DMS79 treated with DMSO at 0.1 percent for 48 hours (cell line): ENCODE results near the gene PIAS4.

Experiments used
- DNase-seq: peaks from one replicate; lab custom pipeline; 2025; lab: John Stamatoyannopoulos, UW

The PIAS4 gene

GRCh38 chr19:4042731-4043082 is 35.2 kb downstream of the PIAS4 start:
- DNase-seq, result no peak

GRCh38 chr19:4043401-4043800 is 35.9 kb downstream of the PIAS4 start:
- DNase-seq, result no peak

- DNase-seq, result no peak
These were observed 36.6 kb downstream of the PIAS4 start for GRCh38 chr19:4043966-4044715.

- no peak for DNase-seq
These were observed 37.5 kb downstream of the PIAS4 start for GRCh38 chr19:4044990-4045465.

GRCh38 chr19:4045597-4046361 is 38.2 kb downstream of the PIAS4 start:
- DNase-seq, result no peak

- no peak for DNase-seq
These were observed 38.8 kb downstream of the PIAS4 start for GRCh38 chr19:4046362-4046691.

GRCh38 chr19:4046946-4047683 is 39.6 kb downstream of the PIAS4 start:
- DNase-seq, result no peak

- no peak for DNase-seq
These were observed 41.9 kb downstream of the PIAS4 start for GRCh38 chr19:4049432-4049831.

GRCh38 chr19:4051175-4052101 is 43.9 kb downstream of the PIAS4 start:
- DNase-seq, result no peak

GRCh38 chr19:4052114-4052992 is 44.8 kb downstream of the PIAS4 start:
- DNase-seq, result no peak

- DNase-seq, result no peak
These were observed 45.5 kb downstream of the PIAS4 start for GRCh38 chr19:4052993-4053422.

GRCh38 chr19:4053423-4054324 is 46.1 kb downstream of the PIAS4 start:
- no peak for DNase-seq

- no peak for DNase-seq
These were observed 47.1 kb downstream of the PIAS4 start for GRCh38 chr19:4054441-4055208.

GRCh38 chr19:4055209-4055552 is 47.6 kb downstream of the PIAS4 start:
- DNase-seq, result no peak

GRCh38 chr19:4057931-4058692 is 50.6 kb downstream of the PIAS4 start:
- DNase-seq, result no peak

- DNase-seq, result no peak
These were observed 51.3 kb downstream of the PIAS4 start for GRCh38 chr19:4058693-4059452.

- no peak for DNase-seq
These were observed 51.9 kb downstream of the PIAS4 start for GRCh38 chr19:4059453-4059871.
